ENCODE data around the gene AGPAT1.
"Not testable (repeated sequence)": the region's sequence is repeated elsewhere in the genome, so short reads cannot be mapped to it uniquely, and the experiment has no call there.

AGPAT1 gene

DNA sequence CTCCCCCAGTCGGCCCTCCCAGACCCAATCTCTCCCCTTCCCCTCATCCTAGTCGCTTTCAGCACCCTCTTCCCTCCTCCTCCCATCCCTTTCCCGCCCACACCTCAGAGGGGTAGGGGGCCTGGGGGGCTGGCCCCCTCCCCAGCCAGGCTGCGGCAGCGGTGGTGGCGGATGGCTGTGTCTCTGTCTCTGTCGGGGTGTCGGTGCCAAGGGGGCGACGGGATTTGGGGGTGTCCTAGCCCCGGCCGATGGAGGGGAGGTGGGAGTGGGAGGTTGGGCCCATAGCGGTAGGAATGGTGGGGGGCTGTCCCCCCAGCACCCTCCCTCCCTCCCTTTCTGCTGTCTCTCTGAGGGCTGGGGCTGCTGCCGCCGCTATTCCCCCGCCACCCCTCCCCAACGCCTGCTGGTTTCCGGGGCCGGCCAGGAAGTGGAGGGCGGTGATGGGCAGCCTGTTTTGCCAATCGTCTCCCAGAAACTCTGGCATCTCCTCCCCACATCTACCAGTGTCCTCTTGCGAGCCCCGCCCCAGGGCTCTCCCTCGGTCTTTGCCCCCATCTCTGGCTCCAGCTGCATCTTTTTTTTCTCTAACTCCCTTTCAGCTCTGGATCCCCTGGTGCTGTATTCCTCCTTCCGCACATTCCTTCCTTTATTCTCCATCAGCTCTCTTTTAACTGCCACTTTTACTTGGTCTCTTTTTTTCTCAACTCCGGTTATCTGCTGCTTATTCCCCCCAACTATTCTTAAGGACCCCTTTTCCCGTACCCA is at the start of gene AGPAT1:
Gene AGPAT1, minus strand, starts transcription at position 374 of the 765 bp plus-strand sequence. CDS start 4,588 bp downstream, outside the sequence.
- peak; percentile 84 for DNase-seq

GRCh38 chr6:32224696-32225095 is 48.8 kb upstream of the AGPAT1 start:
- DNase-seq = no peak

DNA sequence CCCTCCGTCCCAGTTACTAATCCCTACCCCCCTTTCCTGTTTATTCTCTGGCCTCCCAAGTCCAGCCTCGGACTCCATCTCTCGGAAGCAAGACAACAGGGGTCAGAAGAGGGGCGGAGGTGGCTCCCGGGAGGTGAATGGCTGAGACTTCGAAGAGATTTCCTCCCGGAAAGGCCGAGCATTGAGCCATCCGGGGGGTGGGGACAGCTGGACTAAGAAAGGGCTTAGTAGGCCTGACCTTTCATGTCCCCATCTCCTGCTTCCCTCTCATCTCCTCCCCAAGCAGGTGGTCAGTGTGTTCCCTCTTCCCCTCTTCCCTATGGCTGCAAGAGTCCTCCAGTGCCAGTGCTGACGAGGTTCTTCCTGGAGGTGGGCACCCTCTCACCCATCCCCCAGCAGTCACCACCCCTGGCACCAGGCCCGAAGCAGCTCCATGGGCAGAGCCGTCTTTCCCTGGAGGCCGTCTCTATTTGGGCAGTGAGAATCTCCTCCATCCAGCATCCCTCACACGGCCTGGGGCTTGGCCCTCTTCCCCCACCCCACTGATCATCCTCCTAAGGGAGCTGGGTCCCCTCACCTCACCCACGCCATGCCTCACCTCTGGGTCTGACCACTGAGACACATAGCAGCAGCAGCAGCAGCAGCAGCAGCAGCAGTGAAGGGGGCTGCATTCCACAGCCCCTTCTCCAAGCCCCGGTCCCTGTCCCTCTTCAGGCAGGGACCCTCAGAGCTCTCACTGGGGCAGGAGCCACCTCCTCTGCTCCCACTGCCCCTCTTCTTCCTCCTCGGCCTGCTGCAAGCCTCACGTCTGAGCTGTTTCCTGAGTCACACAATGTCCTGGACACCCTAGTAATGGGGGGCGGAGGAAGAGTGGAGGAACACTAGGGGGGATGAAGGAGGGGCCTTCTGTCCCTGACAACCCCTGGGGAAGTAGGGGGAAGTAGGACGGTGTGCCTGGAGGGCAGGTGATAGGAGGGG is 47.7 kb upstream of the AGPAT1 start, which contains the start of gene NOTCH4:
Gene NOTCH4, minus strand, starts transcription at position 810 of the 978 bp plus-strand sequence. Its CDS starts 139 bp downstream, at position 671.
- no peak for DNase-seq

GRCh38 chr6:32222333-32223230 is 46.7 kb upstream of the AGPAT1 start:
- DNase-seq = no peak

- DNase-seq = no peak
Observed at GRCh38 chr6:32220021-32220420, 44.1 kb upstream of the AGPAT1 start.

DNA sequence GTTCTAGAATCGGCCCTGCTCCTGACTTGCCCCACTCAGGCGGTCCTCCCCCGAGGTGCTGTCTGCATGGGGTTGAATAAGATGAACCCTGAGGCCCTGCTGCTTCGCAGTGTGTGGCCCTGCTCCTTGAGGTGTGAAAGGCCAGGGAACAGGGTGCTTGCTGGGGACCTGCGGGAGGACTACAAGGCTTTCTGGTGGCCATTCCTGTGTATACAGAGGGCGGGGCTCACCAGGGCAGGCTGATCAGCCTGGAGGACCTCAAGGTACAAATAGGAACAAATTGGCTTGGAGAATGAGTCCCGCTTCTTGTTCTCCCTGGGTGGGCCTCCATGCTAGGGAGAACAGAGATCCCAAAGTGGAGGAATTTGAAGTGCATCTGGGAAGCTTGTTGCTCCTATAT is 42.3 kb upstream of the AGPAT1 start:
- no peak for DNase-seq

DNA sequence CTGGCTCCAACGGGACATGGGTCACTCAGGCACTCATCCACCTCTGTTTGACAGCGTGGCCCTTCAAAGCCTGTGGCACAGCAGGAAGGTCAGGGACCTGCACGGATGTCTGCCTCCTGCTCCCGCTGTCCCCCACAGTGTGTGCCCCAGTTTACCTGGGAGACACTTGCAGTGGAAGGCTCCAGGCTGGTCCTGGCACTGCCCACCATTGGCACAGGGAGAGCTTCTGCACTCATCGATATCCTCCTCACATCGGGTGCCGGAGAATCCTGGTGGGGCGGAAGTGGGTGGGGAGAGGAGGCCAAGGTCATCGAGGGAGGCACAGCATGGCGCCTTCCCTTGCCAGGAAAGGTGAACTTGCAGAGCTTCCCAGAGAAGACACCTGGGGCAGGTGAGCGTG is 41.1 kb upstream of the AGPAT1 start:
- DNase-seq = no peak

GRCh38 chr6:32216285-32216684 is 40.4 kb upstream of the AGPAT1 start:
- DNase-seq = no peak

GRCh38 chr6:32215617-32216016 is 39.7 kb upstream of the AGPAT1 start:
- DNase-seq = no peak

DNA sequence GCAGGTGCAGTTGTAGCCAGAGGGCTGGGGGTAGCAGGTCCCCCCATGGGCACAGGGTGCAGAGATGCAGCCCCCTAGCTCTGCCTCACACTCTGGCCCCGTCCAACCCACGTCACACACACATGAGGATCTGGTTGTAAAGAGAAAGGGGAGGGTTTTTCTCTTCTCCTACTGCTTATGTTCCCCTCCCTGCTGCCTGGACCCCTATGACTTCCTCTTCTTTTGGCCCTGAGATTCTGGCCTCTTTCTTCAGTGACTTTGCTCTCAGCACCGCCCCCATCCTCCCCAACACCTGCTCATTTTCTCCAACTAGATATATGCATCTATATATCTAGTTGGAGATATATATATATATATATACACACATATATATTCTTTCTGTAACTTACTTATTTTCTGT is 38.2 kb upstream of the AGPAT1 start:
- no peak for DNase-seq

GRCh38 chr6:32213649-32214048 is 37.8 kb upstream of the AGPAT1 start:
- DNase-seq = no peak

GRCh38 chr6:32212076-32212760 is 36.3 kb upstream of the AGPAT1 start:
- no peak for DNase-seq

DNA sequence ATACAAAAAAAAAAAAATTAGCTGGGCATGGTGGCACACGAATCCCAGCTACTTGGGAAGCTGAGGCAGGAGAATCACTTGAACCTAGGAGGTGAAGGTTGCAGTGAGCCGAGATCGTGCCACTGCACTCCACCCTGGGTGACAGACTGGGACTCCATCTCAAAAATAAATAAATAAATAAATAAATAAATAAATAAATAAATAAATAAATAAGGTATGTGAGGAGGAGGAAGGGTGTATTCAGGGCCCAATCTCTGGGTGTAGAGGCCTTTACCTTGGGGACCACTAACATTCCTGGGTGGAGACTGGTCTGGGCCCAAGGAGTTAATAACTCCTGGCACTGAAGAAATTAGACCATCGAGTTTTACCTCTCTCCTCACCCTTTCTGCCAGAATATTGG is 35.5 kb upstream of the AGPAT1 start:
- DNase-seq = not testable (repeated sequence)

DNA sequence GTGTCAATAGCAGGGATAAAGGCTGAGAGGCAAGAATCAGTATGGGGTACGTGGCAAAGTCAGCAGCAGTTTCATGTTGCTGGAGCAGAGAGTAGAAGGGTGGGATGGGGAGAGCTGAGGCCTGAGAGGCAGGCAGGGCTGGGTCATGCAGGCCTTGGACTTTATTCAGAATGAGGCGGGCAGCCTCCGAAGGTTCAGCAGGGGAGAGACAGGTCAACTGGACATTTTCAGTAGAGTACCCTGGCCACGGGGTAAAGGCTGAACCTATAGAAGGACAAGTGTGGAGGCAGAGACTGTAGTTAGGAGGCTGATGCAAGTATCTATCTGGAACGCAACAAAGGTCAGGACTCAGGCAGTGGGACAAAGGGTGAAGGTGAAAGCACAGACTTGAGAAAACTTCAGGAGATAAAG is 34.3 kb upstream of the AGPAT1 start:
- DNase-seq = no peak

- DNase-seq = no peak
Observed at GRCh38 chr6:32208996-32209395, 33.1 kb upstream of the AGPAT1 start.

GRCh38 chr6:32204268-32204715 is 28.4 kb upstream of the AGPAT1 start:
- DNase-seq = no peak

DNA sequence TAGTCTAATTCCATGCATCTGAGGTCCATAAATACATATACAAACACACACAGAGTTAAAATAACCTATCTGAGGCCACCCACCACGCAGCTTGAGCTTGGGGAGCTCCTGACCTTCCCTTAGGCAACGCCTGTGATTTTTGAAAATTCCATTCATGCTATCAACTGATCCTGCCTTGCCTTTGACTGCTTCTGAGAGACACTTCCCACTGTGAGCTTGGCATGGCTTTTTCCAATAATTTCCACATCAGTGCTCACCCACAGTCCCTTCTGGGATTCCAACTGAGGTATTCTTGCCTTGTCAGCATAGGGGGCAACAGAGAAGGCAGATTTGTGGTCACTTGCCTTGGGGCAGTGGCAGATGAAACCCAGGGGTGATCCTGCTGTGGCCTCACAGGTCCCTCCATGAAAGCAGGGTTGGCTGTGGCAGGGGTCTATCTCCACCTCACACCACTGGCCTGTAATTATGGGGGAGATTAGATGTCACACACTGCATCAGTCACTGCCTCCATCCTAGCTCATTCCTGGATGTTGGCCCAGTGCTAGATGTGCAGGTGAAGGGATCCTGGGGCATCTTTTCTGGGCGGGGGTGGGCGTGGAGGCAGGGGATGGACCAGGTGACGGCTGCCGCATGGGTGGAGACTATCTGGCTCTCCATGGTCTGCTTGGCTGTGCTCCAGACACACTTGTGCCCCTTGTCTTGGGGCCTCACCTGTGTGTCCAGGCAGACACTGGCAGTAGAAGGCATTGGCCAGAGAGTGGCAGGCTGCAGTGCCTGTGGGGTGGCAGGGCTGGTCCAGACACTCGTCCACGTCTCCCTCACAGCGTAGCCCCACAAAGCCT is 27.8 kb upstream of the AGPAT1 start:
- DNase-seq = no peak

- DNase-seq = no peak
Observed at GRCh38 chr6:32202186-32202585, 26.3 kb upstream of the AGPAT1 start.

DNA sequence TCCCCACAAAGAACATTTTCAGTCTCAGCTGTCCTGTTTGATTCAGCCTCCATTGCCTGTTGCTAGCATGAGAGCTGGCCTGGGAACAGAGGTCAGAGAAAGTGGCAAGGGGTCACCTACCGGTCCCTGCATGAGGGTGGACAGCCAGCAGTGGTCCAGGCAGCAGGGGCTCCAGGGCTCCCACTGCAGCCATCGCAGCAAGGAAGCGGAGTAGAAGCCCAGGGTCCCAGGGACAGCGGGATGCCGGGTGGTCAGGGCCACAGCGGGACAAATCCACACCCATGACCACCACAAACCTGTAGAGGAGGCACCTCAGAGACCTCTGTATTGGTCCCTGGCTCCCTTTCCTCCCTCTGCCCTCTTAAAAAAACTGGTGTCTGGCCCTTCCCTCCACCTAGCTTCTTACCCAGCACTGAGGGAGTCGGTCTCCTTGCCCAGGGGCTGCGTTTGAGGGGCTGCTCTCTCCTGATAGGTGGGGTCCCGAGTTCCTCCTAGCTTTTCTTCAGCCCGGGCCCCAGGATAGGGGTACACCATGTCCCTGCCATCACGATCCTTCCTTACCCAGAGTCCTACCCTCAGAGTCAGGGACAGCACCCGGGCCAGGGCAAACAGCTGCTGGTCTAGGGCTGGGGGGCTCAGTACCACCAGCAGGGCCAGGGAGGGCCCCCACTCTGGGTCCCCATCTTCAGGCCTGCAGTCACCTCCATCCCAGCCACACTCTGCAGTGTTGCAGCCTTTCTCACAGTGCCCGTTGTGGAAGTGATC is 25.0 kb upstream of the AGPAT1 start:
- no peak for DNase-seq

GRCh38 chr6:32198866-32199265 is 23.0 kb upstream of the AGPAT1 start:
- no peak for DNase-seq

All from NCI-H1048 (cell line).